Upper lobe of left lung (tissue), 6 donors: Measurements from ENCODE around the gene DAGLB. TPM values are rescaled to one million over a fixed set of nuclear protein-coding genes. Genes with fewer than 3 reads are reported as not detected.
"Not testable (repeated sequence)": the region's sequence is repeated elsewhere in the genome, so short reads cannot be mapped to it uniquely, and the experiment has no call there.

ENCODE experiments used
- ATAC-seq, 2 donors: fragments of 200-7000 bp; cut with Tn5 transposase; one replicate each; pipeline ENCODE4 v1.9.1; 2022; ENCODE audit warnings: mild to moderate bottlenecking in 2 of 2, moderate library complexity in 2 of 2; ENCODE audit not compliant: low FRiP score in 2 of 2
- DNase-seq, 2 donors: peaks; one replicate each; pipeline ENCODE4 v3.0.0-alpha.2; 2019 to 2020
- H3K27ac ChIP-seq, 4 donors: fragments of 200-600 bp; sonication (generic); one replicate each; pipeline ENCODE4 v1.5.1; 2016 to 2019
- H3K27me3 ChIP-seq, 4 donors: fragments of 200-600 bp; sonication (generic); one replicate each; pipeline ENCODE4 v1.5.1; 2017 to 2019
- H3K36me3 ChIP-seq, 4 donors: fragments of 200-600 bp; sonication (generic); one replicate each; pipeline ENCODE4 v1.5.1; 2016 to 2019
- H3K4me1 ChIP-seq, 4 donors: fragments of 200-600 bp; sonication (generic); one replicate each; pipeline ENCODE4 v1.5.1; 2018 to 2019
- H3K4me3 ChIP-seq, 4 donors: fragments of 200-600 bp; sonication (generic); one replicate each; pipeline ENCODE4 v1.5.1; 2017 to 2019; ENCODE audit warnings: mild to moderate bottlenecking in 2 of 4, moderate library complexity in 1 of 4
- H3K9me3 ChIP-seq, 4 donors: fragments of 200-600 bp; sonication (generic); one replicate each; pipeline ENCODE4 v1.5.1; 2018 to 2019
- CTCF ChIP-seq, 6 experiments: fragments of 450-650 bp in 4 of 6; fragments of 200-600 bp in 2 of 6; sonication (generic) in 2 of 6; IDR thresholded peaks; one replicate each; pipeline ENCODE4 v1.5.1; 2016 to 2019; ENCODE audit warnings: antibody characterized with exemption in 6 of 6
- EP300 ChIP-seq, 4 donors: sonication (generic); formaldehyde crosslinking; IDR thresholded peaks; one replicate each; pipeline ENCODE4 v1.5.1; 2017; ENCODE audit warnings: antibody characterized with exemption in 4 of 4, control low read depth in 2 of 4
- POLR2A ChIP-seq, 4 donors: fragments of 450-650 bp; IDR thresholded peaks; one replicate each; pipeline ENCODE4 v1.5.1; 2016 to 2017; ENCODE audit warnings: antibody characterized with exemption in 4 of 4, mild to moderate bottlenecking in 2 of 4
- POLR2AphosphoS5 ChIP-seq, 2 donors: sonication (generic); formaldehyde crosslinking; IDR thresholded peaks; one replicate each; pipeline ENCODE4 v1.5.1; 2017; ENCODE audit warnings: antibody characterized with exemption in 2 of 2
- WGBS, 2 donors: methylation state at CpG; one replicate each; pipeline ENCODE4 v1.1.5; 2017 to 2018; 5-methylcytosine and 5-hydroxymethylcytosine counted together
- total RNA-seq, 6 donors: library from RNA; depleted of rRNA in 4 of 6; stranded (reverse); fragments of >200 nt in 4 of 6; gene quantifications; one replicate each; pipeline versions ENCODE4 v1.1.0 to v1.2.1, GENCODE V29; 2016 to 2021
- donor health status: DM: no; HTN: no; CAD: no; lungs with moderate emphysema.
- donor health status: DM: no; HTN: yes; CAD: no; lungs with severe emphysema.

The DAGLB gene
- total RNA-seq, 6 donors from 2014 or later: 26.6 to 53.8 (median 36.7) TPM

DNA sequence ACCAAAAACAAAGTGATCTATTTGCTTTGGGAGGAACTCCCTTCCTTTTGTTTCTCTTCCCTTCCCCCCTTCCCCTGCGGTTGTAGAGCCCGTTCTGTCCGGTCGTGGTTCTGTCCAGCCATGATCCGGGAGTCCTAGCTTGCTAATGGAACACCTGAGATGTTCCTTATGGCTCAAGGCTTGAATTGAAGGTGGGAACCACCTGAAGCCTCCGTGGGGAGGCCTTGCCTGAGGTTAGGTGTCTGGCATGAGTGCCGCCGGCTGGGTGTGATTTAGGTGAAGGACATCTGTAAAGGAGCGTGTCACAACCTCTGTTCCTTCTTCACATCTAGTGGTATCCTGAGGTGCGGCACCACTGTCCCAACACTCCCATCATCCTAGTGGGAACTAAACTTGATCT lies 46.2 kb downstream of the DAGLB start:
- WGBS, 2 donors: 89 to 90% methylated on average over 10 of the region's 10 CpGs
- no peak for DNase-seq
- peak overlapping the region in 1 of 4 donors; percentile 2 for H3K27ac ChIP-seq
- TF ChIP-seq POLR2A (IDR thresholded peaks at IDR 0.05) (no peak), CTCF (IDR thresholded peaks at IDR 0.05) (no peak), POLR2AphosphoS5 (IDR thresholded peaks at IDR 0.05) (no peak), EP300 (IDR thresholded peaks at IDR 0.05) (no peak)
- peaks cover 35 to 40% (median 36%) of the 10 kb centered on the region in 4 donors for H3K4me1 ChIP-seq
- no peaks in the 10 kb centered on the region for H3K9me3 ChIP-seq
- H3K4me3 ChIP-seq: no peak overlapping the region
- H3K36me3 ChIP-seq: peaks cover 31 to 73% (median 44%) of the 10 kb centered on the region in 4 donors
- H3K27me3 ChIP-seq: no peaks in the 10 kb centered on the region
- no peak for ATAC-seq

DNA sequence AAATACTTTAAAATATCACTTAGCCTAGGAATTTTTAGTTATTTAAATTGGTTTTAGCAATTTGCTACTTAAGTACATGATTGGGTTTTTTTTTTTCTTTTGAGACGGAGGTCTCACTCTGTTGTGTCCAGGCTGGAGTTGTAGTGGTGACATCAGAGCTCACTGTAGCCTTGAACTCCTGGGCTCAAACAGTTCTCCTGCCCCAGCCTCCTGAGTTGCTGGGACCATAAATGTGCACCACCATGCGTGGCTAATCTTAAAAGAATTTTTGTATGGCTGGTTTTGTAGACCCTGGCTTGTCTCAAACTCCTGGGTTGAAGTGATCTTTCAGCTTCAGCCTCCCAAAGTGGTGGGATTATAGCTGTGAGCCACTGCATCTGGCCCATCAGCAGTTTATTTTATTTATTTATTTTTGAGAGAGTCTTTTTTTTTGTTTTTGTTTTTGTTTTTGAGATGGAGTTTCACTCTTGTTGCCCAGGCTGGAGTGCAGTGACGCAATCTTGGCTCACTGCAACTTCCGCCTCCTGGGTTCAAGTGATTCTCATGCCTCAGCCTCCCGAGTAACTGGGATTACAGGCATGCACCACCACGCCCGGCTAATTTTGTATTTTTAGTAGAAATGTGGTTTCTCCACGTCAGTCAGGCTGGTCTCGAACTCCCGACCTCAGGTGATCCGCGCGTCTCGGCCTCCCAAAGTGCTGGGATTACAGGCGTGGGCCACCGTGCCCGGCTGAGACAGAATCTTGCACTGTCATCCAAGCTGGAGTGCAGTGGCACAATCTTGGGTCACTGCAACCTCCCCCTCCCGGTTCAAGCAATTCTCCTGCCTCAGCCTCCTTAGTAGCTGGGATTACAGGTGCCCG lies 47.3 kb downstream of the DAGLB start:
- not testable (repeated sequence) for H3K4me3 ChIP-seq, H3K27me3 ChIP-seq, H3K9me3 ChIP-seq, ATAC-seq
- peak; percentile 28 to 52 for DNase-seq
- H3K36me3 ChIP-seq: peaks cover 24 to 65% (median 34%) of the 10 kb centered on the region in 4 donors
- H3K4me1 ChIP-seq: peaks cover 41 to 51% (median 45%) of the 10 kb centered on the region in 4 donors
- peak overlapping the region in 3 of 4 donors; percentile 16 to 88 (median 18) for H3K27ac ChIP-seq
- 76 to 94% methylated on average over 19 of the region's 19 CpGs for WGBS, 2 donors

DNA sequence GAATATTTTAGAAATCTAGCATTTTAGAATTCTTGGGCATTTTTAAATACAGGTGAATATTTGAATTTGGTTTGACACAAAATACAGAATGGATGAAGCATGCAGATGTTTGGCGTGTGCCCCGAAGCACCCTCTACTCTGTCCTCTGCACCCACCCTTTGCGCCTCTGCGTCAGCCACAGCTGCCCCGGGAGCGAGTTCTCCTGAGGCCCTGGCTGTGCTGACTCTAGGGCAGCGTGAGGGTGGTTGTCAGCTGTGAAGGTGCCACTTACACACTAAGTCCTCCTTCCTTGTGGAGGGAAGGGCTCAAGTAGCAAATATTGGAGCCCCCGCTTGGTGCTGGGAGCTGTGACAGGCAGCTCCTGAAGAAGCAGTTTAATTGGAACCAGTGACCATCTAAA lies 48.4 kb downstream of the DAGLB start:
- 75 to 88% methylated on average over 6 to 8 of the region's 8 CpGs for WGBS, 2 donors
- H3K36me3 ChIP-seq: peaks cover 18 to 63% (median 30%) of the 10 kb centered on the region in 4 donors

DNA sequence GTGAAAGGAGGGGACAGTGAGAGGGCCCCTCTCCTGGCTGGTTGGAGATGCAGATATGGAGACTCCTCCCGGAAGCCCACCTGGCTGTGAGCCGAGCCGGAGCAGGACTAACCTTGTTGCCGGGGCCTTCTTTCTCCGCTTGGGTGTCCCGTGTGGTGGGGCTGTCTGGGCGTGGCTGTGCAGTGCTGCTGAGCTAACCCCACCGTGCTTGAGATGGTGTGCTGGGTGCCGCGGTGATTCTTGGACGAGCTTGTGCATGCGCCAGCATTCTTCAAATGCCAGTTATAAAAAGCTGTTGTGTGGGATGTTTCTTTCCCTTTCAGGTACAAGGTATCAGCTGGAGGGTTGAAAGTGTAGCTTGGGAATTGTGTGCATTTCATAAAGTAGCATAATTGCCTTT lies 48.8 kb downstream of the DAGLB start:
- whole genome bisulfite sequencing, 2 donors: 56 to 65% methylated on average over 6 to 12 of the region's 12 CpGs
- DNase-seq (peak; percentile 50 to 55), ATAC-seq (peak; percentile 50 to 55)
- Histone ChIP-seq H3K36me3 (peaks cover 15 to 63% (median 26%) of the 10 kb centered on the region in 4 donors), H3K4me3 (no peak overlapping the region), H3K27me3 (no peaks in the 10 kb centered on the region), H3K9me3 (no peaks in the 10 kb centered on the region), H3K27ac (peak overlapping the region in 3 of 4 donors; percentile 48 to 88 (median 50)), H3K4me1 (peaks cover 56 to 66% (median 60%) of the 10 kb centered on the region in 4 donors)
- TF ChIP-seq POLR2AphosphoS5 (IDR thresholded peaks at IDR 0.05) (no peak), POLR2A (IDR thresholded peaks at IDR 0.05) (no peak), CTCF (IDR thresholded peaks at IDR 0.05) (no peak), EP300 (IDR thresholded peaks at IDR 0.05) (no peak)

More for the DNA sequence above, 48.4 kb downstream of the DAGLB start:
- Histone ChIP-seq H3K4me3 (no peak overlapping the region), H3K27me3 (no peaks in the 10 kb centered on the region), H3K9me3 (no peaks in the 10 kb centered on the region), H3K4me1 (peaks cover 52 to 62% (median 56%) of the 10 kb centered on the region in 4 donors), H3K27ac (peak overlapping the region; percentile 32 to 88 (median 49))
- no peak for TF ChIP-seq POLR2A (IDR thresholded peaks at IDR 0.05)
- TF ChIP-seq EP300 (IDR thresholded peaks at IDR 0.05): no peak
- TF ChIP-seq CTCF (IDR thresholded peaks at IDR 0.05): no peak
- no peak for TF ChIP-seq POLR2AphosphoS5 (IDR thresholded peaks at IDR 0.05)
- ATAC-seq: no peak
- DNase-seq: no peak

- not testable (repeated sequence) for H3K9me3 ChIP-seq, ATAC-seq, H3K4me3 ChIP-seq, H3K27me3 ChIP-seq, DNase-seq
- Histone ChIP-seq H3K4me1 (peaks cover 66 to 76% (median 70%) of the 10 kb centered on the region in 4 donors), H3K36me3 (peaks cover 9 to 59% (median 16%) of the 10 kb centered on the region in 4 donors), H3K27ac (peak overlapping the region in 3 of 4 donors; percentile 28 to 88 (median 48))
- WGBS, 2 donors: 73 to 87% methylated on average over 8 to 15 of the region's 15 CpGs
Observed at GRCh38 chr7:6397759-6398495, 49.8 kb downstream of the DAGLB start.
